Vagina (tissue), 2 donors: ENCODE results near the gene LPGAT1. TPM values are rescaled to one million over a fixed set of nuclear protein-coding genes. Genes with fewer than 3 reads are reported as not detected.

Source experiments
- DNase-seq, 2 donors: peaks; one replicate each; pipeline ENCODE4 v3.0.0-alpha.2; 2017; ENCODE audit errors: extremely low spot score in 2 of 2
- H3K27ac ChIP-seq: fragments of 200-600 bp; sonication (generic); one replicate; pipeline ENCODE4 v1.5.1; 2019
- H3K27me3 ChIP-seq: fragments of 200-600 bp; sonication (generic); one replicate; pipeline ENCODE4 v1.5.1; 2019
- H3K36me3 ChIP-seq, 2 donors: fragments of 200-600 bp; sonication (generic); one replicate each; pipeline ENCODE4 v1.5.1; 2017 to 2019
- H3K4me1 ChIP-seq: fragments of 200-600 bp; sonication (generic); one replicate; pipeline ENCODE4 v1.5.1; 2019
- H3K4me3 ChIP-seq, 2 donors: fragments of 200-600 bp; sonication (generic); 1 replicate in 1 of 2; 2 replicates in 1 of 2; pipeline ENCODE4 v1.5.1; 2016 to 2019
- H3K9me3 ChIP-seq: fragments of 200-600 bp; sonication (generic); one replicate; pipeline ENCODE4 v1.5.1; 2019
- POLR2A ChIP-seq, 2 donors: fragments of 450-650 bp; IDR thresholded peaks; one replicate each; pipeline ENCODE4 v1.6.1; 2017; ENCODE audit warnings: antibody characterized with exemption in 2 of 2, mild to moderate bottlenecking in 2 of 2, moderate library complexity in 2 of 2
- POLR2AphosphoS5 ChIP-seq, 2 donors: sonication (generic); formaldehyde crosslinking; IDR thresholded peaks; one replicate each; pipeline ENCODE4 v1.9.0; 2017; ENCODE audit warnings: antibody characterized with exemption in 2 of 2, mild to moderate bottlenecking in 2 of 2, low read depth in 1 of 2; ENCODE audit not compliant: insufficient read depth in 1 of 2
- intact Hi-C: fragments of 100-400 bp; cut with DNase I; formaldehyde crosslinking; loops from one replicate; pipeline ENCODE4 v1.15.1; 2023
- total RNA-seq: library from RNA; depleted of rRNA; stranded (reverse); fragments of >200 nt; gene quantifications from one replicate; pipeline ENCODE4 v1.2.3, GENCODE V29; 2016
- TF ChIP-seq, protein P1 (sequence below), 3 experiments: fragments of 450-650 bp in 2 of 3; fragments of 200-600 bp in 1 of 3; sonication (generic) in 1 of 3; IDR thresholded peaks; one replicate each; pipeline ENCODE4 v1.5.1; 2017 to 2019; ENCODE audit warnings: antibody characterized with exemption in 3 of 3, mild to moderate bottlenecking in 2 of 3, moderate library complexity in 2 of 3

Gene LPGAT1
- total RNA-seq, 1 donor from 2014 or later, result 63.8 TPM

DNA sequence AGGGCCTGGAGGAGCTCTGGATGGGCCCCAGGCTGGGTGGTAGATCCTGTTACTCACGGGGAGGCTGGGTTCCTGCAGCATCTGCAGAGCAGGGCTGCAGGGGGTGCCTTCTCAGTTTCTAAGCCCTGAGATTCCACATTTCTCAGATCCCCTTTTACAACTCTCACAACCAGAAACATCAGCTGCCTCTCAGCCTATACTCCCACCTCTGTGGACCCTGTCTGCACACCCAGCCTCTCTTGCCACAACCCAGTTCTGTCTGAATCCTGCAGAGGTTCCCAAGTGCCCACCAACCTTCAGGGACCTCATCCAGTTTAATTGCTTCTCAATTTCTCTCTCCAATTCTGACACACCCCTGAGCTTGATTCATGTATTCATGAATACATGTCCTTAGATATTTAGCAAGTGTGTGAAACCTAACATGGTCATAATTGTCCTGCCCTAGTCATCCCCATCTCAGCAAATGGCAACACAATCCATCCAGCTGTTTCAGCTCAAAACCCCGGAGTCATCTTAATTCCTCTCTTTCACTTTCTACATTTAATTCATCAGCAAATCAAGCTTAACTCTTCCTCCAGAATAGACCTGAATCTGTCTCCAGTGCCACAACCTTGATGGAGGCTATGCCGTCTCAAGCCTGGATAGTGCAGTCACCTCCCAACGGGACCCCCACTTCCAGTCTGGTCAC is 98.1 kb downstream of the LPGAT1 start:
- Histone ChIP-seq H3K9me3 (no peaks in the 10 kb centered on the region), H3K4me3 (no peak overlapping the region), H3K27me3 (no peaks in the 10 kb centered on the region), H3K4me1 (peaks cover 15% of the 10 kb centered on the region), H3K27ac (no peak overlapping the region), H3K36me3 (no peaks in the 10 kb centered on the region)
- intact Hi-C loops, result no loop called here
- DNase-seq, result no peak
- TF ChIP-seq POLR2AphosphoS5 (IDR thresholded peaks at IDR 0.05; ENCODE audit: insufficient read depth in 1 of 2, low read depth in 1 of 2) (no peak), POLR2A (IDR thresholded peaks at IDR 0.05) (no peak)
- TF ChIP-seq, protein P1, sequence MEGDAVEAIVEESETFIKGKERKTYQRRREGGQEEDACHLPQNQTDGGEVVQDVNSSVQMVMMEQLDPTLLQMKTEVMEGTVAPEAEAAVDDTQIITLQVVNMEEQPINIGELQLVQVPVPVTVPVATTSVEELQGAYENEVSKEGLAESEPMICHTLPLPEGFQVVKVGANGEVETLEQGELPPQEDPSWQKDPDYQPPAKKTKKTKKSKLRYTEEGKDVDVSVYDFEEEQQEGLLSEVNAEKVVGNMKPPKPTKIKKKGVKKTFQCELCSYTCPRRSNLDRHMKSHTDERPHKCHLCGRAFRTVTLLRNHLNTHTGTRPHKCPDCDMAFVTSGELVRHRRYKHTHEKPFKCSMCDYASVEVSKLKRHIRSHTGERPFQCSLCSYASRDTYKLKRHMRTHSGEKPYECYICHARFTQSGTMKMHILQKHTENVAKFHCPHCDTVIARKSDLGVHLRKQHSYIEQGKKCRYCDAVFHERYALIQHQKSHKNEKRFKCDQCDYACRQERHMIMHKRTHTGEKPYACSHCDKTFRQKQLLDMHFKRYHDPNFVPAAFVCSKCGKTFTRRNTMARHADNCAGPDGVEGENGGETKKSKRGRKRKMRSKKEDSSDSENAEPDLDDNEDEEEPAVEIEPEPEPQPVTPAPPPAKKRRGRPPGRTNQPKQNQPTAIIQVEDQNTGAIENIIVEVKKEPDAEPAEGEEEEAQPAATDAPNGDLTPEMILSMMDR (IDR thresholded peaks at IDR 0.05), result no peak

DNA sequence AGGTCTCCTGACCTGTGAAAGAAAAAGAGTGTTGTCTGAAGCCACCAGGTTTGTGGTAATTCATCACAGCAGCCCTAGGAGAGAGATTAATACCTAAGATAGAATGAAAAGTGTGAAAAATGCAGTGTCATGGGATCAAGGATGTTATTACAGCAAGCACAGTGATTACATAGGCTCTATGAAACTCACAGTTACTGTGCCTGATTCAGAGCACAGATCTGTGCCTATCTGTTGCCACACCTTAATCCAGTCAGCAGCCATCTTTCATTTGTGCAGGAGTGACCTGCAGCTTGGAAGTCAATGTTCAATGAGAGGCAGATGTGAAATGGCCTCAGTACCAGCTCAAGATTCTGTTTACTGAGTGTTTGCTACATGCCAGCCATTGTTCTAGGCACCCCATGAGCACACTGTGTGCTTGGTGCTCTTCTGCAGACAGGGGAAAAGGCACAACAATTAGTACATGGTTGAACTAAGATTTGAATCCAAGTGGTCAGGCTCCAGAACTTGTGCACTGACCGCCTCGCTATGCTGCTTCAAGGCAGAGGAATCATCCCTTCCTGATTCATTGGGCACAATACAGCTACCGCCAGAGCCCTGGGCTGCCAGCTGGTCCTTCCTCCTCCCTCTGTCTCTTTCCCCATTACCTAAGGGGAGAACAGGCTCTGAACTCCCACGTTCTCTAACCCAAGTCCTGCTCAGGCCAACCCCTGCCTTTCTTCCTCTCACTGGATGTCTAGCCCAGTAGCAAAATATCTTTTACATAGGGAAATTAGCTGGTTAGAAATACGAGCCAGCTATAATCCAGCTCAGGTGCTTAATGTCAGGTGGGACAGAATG is 98.9 kb downstream of the LPGAT1 start:
- intact Hi-C loops, result no loop called here

DNA sequence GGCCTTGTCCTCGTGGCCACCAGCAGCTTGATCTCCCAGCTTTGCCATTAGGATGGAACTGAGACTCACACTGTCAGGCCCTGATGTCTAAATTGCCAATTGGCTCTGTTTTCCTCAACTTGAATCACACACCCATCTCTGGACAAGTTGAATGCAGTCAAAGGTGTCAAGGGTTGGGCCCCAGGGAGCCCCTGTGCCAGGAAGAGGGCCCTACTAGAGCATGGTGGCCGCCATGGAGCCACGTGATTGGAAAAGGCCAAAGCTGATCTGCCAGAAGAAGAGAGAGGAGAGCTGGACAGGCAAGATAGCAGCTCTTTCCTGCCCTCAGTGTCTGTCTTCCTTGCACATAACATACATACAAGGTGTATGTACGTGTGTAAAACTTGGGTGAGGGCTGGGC is 100.2 kb downstream of the LPGAT1 start:
- intact Hi-C loops, result no loop called here

More for the DNA sequence above, 98.9 kb downstream of the LPGAT1 start:
- no peak overlapping the region for H3K27ac ChIP-seq
- peaks cover 15% of the 10 kb centered on the region for H3K4me1 ChIP-seq
- no peak overlapping the region for H3K4me3 ChIP-seq
- no peak for TF ChIP-seq POLR2A (IDR thresholded peaks at IDR 0.05)
- TF ChIP-seq, protein P1 (IDR thresholded peaks at IDR 0.05), result no peak
- no peak for TF ChIP-seq POLR2AphosphoS5 (IDR thresholded peaks at IDR 0.05; ENCODE audit: insufficient read depth in 1 of 2, low read depth in 1 of 2)
- no peaks in the 10 kb centered on the region for H3K9me3 ChIP-seq
- no peaks in the 10 kb centered on the region for H3K36me3 ChIP-seq
- H3K27me3 ChIP-seq, result no peaks in the 10 kb centered on the region
- DNase-seq, result no peak

DNA sequence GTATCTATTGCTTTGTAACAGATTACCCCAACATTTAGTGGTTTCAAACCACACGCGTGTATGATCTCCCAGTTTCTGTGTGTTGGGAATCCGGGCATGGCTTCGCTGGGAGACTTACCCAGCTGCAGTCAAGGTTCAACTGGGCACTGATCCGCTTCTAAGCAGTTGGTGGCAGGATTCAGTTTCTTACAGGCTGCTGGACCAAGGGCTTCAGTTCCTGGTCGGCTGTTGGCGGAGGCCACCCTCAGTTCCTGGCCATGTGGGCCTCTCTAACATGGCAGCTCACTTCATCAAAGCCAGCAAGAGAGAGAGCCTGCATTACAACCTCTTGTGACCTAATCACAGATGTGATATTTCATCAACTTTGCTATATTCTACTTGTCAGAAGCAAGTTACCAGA is 101.3 kb downstream of the LPGAT1 start:
- H3K27ac ChIP-seq, result no peak overlapping the region
- no peaks in the 10 kb centered on the region for H3K36me3 ChIP-seq
- H3K4me1 ChIP-seq, result no peaks in the 10 kb centered on the region
- no peak overlapping the region for H3K4me3 ChIP-seq
- intact Hi-C loops, result no loop called here
- no peaks in the 10 kb centered on the region for H3K27me3 ChIP-seq
- DNase-seq, result no peak
- TF ChIP-seq, protein P1 (IDR thresholded peaks at IDR 0.05), result no peak
- TF ChIP-seq POLR2AphosphoS5 (IDR thresholded peaks at IDR 0.05; ENCODE audit: insufficient read depth in 1 of 2, low read depth in 1 of 2), result no peak
- TF ChIP-seq POLR2A (IDR thresholded peaks at IDR 0.05), result no peak
- H3K9me3 ChIP-seq, result no peaks in the 10 kb centered on the region

More for the DNA sequence above, 100.2 kb downstream of the LPGAT1 start:
- TF ChIP-seq POLR2A (IDR thresholded peaks at IDR 0.05), result no peak
- TF ChIP-seq POLR2AphosphoS5 (IDR thresholded peaks at IDR 0.05; ENCODE audit: insufficient read depth in 1 of 2, low read depth in 1 of 2), result no peak
- TF ChIP-seq, protein P1 (IDR thresholded peaks at IDR 0.05), result no peak
- H3K27me3 ChIP-seq, result no peaks in the 10 kb centered on the region
- H3K4me3 ChIP-seq, result no peak overlapping the region
- peaks cover 4% of the 10 kb centered on the region for H3K4me1 ChIP-seq
- no peak for DNase-seq
- no peaks in the 10 kb centered on the region for H3K36me3 ChIP-seq
- H3K9me3 ChIP-seq, result no peaks in the 10 kb centered on the region
- H3K27ac ChIP-seq, result no peak overlapping the region
